HG03460 (cell line): ENCODE data around the gene NUP62.
"Not testable (repeated sequence)": the region's sequence is repeated elsewhere in the genome, so short reads cannot be mapped to it uniquely, and the experiment has no call there.

Experiments
- ATAC-seq: cut with Tn5 transposase; IDR thresholded peaks from one replicate; pipeline ENCODE4 v1.9.1; 2021; ENCODE audit not compliant: unreplicated experiment

NUP62 gene

GRCh38 chr19:49952479-49952836 lies 23.2 kb upstream of the NUP62 start:
- ATAC-seq, result no peak

DNA sequence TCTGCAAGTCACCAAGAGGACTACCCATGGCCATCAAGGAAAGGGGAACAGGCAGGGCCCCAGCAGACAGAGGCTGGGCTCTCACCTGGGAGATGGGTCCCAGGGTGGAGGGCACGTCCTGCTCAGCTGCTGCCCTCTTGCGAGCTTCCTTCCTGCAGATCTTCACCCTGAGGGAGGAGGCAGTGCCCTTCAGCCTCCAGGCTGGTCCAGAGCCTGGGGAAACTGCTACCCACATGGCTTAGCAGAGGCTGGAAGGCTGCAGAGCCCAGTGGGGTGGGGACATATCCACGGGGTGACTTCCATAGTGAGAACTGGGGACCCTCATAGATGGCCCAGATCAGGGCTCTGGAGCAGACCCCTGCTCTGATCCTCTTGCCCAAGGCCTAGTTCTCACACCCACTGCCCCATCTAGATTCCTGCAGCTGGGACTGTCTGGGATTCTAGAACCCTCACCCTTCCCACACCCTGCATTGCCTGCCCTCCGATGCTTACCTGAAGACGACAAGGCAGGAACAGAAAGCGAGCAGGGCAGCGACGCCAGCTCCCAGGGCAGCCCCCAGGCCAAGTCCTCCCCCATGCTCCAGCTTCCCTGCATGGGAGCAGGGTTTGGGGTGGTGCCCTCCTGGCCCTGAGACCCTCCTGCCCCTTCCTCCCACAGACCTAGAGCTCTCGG lies 22.6 kb upstream of the NUP62 start:
- no peak for ATAC-seq

DNA sequence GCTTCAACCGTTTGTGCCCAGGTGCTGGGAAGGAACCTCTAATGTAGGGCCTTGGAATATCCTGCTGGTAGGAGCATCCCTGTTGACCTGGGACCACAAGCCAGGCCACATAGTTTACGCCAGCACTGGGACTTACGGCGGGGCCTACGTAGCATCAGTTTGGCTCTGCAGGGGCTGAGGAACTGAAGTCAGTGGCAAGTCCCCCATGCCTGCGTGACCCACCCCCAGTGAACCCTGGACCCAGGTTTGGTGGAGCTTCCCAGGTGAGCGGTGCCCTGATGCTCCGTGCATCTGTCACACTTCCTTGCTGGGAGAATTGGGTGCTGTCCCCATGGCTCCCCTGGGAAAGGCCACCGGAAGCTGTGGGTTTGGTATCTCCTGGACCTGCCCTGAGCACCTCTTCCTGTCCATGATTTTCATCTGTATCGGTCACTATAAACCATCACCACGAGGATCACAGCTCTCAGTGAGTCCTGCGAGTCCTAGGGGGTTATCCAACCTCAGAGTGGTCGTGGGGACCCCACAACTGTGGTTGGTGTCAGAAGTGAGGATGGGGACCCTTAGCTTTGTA lies 21.7 kb upstream of the NUP62 start:
- ATAC-seq, result no peak

- no peak for ATAC-seq
These were observed 21.3 kb upstream of the NUP62 start for GRCh38 chr19:49950590-49950948.

DNA sequence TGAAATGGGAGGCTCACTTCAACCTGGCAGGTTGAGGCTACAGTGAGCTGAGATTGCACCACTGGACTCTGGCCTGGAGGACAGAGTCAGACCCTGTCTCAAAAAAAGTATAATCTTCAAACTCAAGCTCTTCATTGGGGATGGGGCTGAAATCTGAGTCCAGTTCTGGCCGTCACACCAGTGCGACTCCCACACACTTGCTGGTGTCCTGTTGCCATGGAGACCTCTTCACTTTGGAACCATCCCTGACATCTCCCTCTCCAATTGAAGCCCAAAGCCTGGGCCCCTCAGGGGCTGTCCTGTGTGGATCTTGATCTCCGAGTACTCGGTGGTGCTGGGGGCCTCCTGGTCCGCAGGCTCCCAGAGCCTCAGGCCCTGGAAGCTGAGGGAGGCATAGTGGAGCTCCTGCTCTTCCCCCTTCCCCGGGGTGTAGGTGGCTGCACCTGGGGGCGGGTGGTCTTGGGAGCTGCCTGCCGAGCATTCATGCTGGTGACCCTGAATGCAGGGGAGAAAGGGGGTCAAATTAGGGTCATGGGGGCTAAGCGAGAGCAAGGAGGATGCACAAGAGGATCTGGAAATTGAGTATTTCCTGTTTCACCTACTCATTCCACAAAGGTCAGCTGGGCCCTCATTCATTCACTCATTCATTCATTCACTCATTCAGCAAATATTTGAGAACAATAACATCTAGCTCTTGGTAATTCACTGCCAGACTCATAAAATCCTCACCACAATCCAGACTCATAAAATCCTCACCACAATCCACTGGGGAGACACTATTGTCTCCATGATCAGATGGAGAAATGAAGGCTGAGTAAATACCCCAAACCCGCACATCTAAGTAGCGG lies 20.7 kb upstream of the NUP62 start:
- no peak for ATAC-seq

DNA sequence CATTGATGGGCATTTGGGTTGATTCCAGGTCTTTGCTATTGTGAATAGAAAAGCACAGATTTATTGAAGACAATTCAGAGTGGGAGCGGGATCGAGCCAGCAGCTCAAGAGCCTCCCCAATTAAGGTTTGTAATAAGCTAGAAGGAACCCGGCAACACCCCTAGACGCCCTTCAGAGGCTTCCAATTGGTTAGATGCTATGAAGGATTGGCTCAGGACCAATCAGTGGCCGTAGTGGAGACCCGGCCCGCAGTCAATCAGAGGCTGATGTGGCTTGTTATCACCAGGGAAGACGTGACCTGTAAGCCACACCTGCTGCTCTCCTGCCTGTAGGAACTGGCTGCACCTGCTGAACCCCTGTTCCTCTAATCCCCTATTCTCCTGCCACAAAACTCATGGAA lies 17.1 kb upstream of the NUP62 start:
- ATAC-seq, result no peak

- ATAC-seq, result not testable (repeated sequence)
These were observed 15.3 kb upstream of the NUP62 start for GRCh38 chr19:49944567-49944966.

DNA sequence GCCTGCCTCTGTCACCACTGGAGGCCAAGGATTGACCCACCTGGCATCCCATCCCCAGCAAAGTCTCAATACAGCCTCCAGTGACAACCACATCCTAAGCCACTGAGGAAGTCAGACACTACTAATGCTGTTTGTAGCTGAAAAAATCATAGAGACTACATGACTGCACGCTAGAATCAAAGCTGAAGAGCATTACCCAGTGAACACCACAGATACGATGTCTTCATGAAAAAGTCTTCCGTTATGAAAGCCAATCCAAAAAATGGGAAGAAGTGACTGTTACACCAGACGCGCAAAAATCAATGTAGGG lies 11.1 kb upstream of the NUP62 start:
- no peak for ATAC-seq

- no peak for ATAC-seq
These were observed 10.6 kb upstream of the NUP62 start for GRCh38 chr19:49939721-49940481.

- no peak for ATAC-seq
These were observed 9.4 kb upstream of the NUP62 start for GRCh38 chr19:49938662-49939061.

GRCh38 chr19:49937750-49938381 lies 8.6 kb upstream of the NUP62 start:
- no peak for ATAC-seq

DNA sequence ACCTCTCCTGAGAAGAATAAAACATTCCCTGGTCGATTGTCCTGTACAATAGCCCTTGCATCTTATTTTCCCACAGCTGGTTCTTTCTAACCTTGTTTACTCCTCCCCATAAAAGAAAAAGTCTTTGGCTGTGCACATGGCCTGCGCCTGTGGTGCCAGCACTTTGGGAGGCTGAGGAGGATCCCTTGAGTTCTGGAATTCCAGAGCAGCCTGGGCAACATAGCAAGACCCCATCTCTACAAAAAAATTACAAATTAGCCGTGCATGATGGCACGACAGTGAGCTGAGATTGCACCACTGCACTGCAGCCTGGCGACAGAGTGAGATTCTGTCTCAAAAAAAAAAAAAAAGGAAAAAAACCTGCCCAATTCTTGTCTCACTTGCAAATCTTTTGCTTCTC lies 7.2 kb upstream of the NUP62 start:
- no peak for ATAC-seq

GRCh38 chr19:49933643-49934042 lies 4.3 kb upstream of the NUP62 start:
- ATAC-seq, result no peak

DNA sequence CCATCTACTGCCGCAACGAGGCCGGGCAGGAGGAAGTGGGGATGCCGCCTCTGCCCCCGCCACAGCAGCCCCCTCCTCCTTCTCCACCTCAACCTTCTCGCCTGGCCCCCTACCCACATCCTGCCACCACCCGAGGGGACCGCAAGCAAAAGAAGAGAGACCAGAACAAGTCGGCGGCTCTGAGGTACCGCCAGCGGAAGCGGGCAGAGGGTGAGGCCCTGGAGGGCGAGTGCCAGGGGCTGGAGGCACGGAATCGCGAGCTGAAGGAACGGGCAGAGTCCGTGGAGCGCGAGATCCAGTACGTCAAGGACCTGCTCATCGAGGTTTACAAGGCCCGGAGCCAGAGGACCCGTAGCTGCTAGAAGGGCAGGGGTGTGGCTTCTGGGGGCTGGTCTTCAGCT lies 3.4 kb upstream of the NUP62 start:
- no peak for ATAC-seq

DNA sequence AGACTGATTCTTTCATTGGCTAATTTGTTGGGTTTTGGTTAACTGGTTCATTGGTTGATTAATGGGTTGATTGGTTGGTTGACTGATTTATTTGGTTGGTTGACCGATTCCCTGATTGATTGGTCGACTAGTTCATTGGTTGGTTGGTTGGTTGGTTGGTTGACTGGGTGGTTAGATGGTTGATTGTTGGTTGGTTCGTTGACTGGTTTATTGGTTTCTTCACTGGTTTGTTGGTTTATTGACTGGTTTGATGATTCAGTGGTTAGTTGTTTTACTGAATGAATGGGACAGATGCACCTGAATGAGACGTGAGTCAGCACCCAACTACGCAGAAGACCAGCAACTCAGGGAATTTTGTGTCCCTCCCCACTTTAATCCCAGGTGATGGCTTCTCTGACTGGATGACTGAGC lies 2.7 kb upstream of the NUP62 start:
- ATAC-seq, result no peak

GRCh38 chr19:49931293-49932040 lies 2.2 kb upstream of the NUP62 start:
- no peak for ATAC-seq

DNA sequence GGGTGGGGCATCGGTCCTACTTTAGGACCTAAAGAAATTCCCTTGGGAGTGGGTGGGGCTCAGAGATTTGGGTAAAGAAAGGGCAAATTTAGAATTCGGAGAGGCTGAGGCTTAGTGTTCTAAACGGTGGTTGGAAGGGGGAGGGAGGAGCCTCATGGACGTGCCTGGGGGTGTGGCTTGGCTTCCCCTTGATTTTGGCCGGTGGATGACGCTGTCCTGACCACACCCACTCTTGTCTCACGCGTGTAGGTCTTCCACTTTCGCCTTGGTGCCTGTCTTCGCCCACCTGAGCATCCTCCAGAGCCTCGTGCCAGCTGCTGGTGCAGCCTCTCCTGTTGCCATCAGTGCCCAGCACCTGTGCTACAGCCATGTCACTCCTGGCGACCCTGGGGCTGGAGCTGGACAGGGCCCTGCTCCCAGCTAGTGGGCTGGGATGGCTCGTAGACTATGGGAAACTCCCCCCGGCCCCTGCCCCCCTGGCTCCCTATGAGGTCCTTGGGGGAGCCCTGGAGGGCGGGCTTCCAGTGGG lies 1.2 kb upstream of the NUP62 start:
- no peak for ATAC-seq

DNA sequence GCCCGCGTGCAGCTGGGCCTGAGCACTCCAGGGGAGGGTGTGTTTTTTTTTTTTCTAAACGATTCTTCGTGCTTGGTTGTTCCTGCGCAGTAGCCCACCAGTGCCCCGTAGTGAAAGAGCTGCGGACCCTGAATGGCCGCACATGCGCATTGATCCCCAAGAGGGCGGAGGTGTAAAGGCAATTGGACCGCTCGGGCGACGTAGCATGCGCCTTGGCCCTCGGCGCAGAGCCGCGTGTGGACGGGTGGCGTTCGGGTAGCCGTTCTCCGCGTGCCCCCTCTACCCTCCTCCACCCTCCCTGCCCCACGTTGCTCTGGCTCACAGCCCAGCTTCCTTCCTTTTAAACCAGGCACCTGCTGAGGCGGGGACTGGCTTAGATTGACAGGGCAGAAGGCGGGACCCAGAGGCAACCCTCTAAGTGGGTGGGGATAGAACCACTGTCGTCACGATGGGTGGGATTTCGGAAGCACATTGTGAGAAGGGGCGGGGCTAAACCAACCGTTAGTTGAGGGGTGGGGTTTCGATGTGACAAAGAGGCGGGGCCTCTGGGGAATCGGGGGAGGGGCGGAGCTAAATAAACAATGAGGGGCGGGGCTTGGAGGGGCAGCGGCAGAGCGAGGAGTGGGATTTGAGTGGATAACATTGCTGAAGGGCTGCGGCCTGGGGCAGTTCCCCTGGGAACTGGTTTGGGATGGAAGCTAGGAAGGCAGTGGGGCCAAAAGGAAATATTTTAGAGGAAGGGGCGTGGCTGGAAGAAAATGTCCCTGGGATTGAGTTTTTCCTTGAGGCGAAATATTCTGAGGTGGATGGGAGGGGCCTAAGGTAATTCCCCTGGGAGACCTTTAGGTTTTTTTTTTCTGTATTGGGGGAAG lies 543 bp upstream of the NUP62 start:
- peak; percentile 69 for ATAC-seq

GRCh38 chr19:49927526-49928264 lies 1.6 kb downstream of the NUP62 start:
- ATAC-seq, result no peak
